Measurements from ENCODE around the gene LRRC36.

The LRRC36 gene

DNA sequence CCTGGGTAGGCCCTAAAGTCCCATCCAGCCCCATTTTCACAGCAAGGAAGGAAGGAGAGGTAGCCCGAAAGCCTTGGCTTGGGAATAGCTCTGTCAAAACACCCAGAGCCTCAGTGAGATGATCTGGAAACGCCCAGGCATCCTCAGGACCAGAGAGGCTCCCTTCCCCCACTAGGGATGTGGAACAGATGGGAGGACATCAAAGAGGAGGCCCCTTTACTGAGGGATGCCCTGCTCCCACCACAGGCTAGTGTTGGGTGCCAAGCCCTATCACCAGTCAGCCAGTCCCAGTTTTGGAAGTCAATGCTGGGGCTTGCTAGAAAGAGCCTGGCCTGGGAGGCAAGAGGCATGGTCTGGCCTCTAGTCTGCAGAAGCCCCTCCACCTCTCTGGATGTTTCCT lies 62.0 kb downstream of the LRRC36 start:
- H3K27ac ChIP-seq = no peak overlapping the region
- TF ChIP-seq, protein P1, sequence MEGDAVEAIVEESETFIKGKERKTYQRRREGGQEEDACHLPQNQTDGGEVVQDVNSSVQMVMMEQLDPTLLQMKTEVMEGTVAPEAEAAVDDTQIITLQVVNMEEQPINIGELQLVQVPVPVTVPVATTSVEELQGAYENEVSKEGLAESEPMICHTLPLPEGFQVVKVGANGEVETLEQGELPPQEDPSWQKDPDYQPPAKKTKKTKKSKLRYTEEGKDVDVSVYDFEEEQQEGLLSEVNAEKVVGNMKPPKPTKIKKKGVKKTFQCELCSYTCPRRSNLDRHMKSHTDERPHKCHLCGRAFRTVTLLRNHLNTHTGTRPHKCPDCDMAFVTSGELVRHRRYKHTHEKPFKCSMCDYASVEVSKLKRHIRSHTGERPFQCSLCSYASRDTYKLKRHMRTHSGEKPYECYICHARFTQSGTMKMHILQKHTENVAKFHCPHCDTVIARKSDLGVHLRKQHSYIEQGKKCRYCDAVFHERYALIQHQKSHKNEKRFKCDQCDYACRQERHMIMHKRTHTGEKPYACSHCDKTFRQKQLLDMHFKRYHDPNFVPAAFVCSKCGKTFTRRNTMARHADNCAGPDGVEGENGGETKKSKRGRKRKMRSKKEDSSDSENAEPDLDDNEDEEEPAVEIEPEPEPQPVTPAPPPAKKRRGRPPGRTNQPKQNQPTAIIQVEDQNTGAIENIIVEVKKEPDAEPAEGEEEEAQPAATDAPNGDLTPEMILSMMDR (conservative IDR thresholded peaks at IDR 0.05) = no peak

DNA sequence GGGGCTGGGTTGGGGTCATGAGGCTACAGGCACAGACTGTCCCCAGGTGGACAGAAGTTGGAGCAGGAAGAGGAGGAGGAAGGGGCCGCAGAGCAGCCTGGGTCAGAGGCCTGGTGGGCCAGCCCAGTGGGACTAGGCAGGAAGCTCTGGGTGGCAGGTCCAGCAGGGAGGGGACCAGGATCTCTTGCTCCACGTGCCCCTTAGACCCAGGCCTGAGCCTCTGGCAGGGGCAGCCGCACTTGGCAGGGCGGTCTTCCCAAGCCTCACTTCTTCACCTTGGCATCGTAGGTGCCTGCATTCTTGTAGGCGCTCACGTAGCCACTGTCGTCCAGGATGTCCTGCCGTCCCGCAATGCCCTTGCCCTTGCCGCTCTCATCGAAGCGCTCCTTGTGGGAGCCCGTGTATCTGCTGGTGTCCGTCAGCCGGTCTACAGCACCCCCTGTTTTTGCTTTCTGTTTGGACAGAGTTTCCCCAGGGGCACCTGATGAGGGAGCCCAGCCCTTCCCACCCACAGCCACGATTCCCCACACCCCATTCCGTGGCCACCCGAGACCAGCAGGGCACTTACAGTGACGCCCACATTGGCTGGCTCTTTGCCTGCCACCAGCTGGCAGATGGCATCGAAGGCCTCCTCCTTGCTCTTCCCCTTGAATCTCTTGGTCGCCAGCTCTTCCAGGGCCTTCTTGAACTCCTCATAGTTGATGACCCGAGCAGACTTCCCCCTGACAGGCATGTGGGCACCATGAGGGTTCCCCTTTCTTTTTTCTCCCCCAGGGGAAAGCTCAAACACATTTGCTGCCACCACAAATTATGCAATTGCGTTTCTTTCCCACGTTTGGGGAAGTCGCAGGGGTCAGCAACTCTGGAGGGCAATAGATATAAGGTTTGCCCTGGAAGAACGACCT lies 63.5 kb downstream of the LRRC36 start:
- TF ChIP-seq, protein P1 (conservative IDR thresholded peaks at IDR 0.05) = no peak
- no peak overlapping the region for H3K27ac ChIP-seq

DNA sequence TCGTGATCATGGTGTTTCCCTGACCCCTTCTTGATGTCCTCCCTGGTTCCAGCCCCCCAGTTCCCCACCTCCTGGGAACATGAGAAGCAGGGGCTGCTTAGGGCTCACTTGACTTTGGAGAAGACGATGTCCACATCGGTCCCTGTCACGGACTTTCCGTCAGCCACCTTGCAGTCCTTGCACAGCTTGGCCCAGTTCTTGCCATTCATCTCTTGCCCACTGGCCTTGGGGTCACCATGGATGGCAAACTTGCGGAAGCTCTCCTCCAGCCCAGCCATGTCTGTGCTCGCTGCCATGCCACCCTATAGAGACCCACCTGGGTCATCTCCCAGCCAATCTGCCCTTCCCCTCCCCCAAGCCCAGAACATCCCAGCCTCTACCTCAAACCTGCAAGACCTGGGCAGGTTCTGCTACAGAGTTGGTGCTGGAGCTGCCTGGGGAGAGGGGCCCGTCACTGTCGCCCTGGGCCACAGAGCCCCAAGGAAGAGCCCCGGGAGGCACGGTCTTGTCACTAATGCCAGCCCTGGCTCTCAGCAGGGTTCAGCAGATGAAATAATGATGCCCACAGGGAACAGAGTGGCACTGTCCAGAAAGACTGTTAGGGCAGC lies 64.3 kb downstream of the LRRC36 start:
- H3K27ac ChIP-seq = no peak overlapping the region
- TF ChIP-seq, protein P1 (conservative IDR thresholded peaks at IDR 0.05) = no peak

DNA sequence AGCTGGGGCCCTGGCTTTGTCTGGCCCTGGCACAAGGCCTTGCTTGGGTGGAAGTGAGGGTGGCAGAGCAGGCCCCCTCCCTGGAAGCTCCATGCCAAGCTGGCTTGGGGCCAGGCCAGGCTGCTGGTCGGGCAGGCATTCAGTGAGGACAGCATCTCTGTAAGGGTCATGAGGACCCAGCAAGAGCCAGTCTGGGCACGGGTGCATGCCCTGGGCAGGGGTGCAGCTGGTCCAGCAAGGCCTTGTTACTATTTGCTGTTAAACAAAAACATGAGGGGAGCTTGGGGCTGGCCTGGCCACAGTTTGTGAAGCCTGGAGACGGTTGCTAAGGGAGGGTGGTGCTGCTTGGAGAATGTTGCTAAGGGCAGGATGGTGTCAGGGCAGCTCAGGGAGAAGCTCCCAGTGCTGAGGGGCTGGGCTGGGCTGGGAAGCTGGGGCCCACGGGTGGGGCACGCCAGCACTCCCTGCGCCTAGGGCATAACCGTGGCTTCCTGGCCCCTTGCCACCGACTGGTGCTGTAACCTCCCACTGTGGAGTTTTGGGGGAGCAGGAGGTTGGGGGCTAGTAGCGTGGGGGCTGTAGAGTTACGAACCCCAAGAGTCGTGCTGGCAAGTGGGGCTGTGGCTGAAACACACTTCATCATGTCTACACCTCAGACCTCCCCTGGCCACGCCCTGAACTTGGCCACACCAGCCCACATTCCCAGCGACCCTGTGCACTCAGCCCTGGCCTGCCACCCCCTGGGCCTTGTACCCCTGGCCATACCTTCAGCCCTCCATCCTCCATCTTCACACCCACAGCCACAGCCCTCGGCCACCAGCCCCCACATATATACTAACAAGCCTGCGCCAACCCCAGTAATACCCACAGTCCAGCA lies 65.0 kb downstream of the LRRC36 start:
- H3K27ac ChIP-seq = no peak overlapping the region

DNA sequence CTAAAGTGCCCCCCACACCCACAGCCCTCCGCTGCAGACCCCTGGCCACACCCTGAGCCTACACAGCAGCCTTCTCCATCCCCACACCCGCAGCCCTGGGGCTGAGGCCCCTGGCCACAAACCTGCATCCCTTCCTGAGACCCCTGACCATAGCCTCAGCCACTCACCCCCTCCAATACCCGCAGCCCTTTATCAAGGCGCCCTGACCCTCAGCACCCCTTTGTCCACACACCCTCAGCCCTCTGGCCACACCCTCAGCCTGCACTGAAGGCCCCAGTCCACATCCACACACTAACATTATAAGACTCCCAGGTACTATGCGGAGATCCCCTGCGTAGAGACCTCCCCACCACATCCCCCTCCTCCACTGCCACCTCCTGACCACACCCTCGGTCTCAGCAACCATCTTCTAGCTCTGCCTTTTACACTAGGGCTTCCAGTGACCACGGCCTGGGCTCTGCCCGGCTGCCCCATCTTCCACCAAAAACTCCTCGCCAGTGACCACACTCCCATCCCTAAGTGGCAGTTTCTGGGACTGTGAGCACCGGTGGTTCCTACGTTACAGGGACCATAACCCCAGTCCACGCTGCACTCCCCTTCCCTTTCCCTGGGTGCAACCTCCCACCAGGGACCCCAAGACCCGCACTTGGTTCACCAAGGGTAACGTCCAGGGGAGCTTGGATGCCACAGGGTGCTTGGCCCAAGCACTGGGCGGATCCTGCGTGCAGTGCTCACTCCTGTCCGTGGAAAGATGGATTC lies 65.9 kb downstream of the LRRC36 start:
- no peak overlapping the region for H3K27ac ChIP-seq
- TF ChIP-seq, protein P1 (conservative IDR thresholded peaks at IDR 0.05) = no peak

More for the DNA sequence above, 65.0 kb downstream of the LRRC36 start:
- TF ChIP-seq, protein P1 (conservative IDR thresholded peaks at IDR 0.05) = no peak

DNA sequence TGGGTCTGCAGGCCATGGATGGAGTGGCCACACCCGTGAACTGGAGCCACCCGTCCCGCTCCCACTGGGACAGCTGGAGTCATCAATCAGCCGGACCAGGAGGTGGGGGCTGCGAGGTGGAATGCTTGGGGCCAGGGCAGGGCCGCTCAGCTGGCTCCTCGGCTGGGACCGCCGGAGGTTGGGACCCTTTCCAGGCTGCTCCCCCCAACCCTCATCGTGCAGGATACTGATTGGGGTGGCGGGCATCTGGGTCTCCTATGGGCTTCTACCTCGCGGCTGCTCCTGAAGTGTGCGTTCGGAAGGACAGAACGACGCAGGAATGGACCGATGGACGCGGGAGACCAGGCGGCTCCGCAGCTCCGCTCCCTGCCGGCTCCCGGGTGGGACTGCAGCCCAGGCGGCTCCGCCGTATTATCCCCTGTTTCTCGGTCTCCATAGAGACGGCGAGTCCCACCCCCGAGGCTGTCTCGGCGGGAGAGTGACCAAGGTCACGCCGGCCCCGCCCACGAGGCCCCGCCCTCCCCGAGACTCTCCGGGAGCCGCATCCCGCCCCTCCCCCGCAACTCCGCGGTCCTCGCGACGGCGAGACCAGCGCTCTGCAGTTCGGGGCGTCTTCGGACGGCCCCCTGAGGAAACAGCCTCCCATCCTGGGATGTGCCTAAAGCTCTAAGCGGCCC lies 66.6 kb downstream of the LRRC36 start, which contains the start of gene TPPP3:
TPPP3 (minus strand) TSS at position 388 of the 677 bp plus-strand sequence. CDS start 2,387 bp downstream, outside the sequence.
- H3K27ac ChIP-seq = no peak within 1 kb of the TSS
- TF ChIP-seq, protein P1 (conservative IDR thresholded peaks at IDR 0.05) = no peak
